GM19463 (cell line): ENCODE measurements around the gene BMP4.
"Not testable (repeated sequence)": the region's sequence is repeated elsewhere in the genome, so short reads cannot be mapped to it uniquely, and the experiment has no call there.

Source experiments
- ATAC-seq: cut with Tn5 transposase; IDR thresholded peaks from one replicate; pipeline ENCODE4 v1.9.1; 2021; ENCODE audit warnings: mild to moderate bottlenecking, moderate library complexity; ENCODE audit not compliant: unreplicated experiment

BMP4 gene

DNA sequence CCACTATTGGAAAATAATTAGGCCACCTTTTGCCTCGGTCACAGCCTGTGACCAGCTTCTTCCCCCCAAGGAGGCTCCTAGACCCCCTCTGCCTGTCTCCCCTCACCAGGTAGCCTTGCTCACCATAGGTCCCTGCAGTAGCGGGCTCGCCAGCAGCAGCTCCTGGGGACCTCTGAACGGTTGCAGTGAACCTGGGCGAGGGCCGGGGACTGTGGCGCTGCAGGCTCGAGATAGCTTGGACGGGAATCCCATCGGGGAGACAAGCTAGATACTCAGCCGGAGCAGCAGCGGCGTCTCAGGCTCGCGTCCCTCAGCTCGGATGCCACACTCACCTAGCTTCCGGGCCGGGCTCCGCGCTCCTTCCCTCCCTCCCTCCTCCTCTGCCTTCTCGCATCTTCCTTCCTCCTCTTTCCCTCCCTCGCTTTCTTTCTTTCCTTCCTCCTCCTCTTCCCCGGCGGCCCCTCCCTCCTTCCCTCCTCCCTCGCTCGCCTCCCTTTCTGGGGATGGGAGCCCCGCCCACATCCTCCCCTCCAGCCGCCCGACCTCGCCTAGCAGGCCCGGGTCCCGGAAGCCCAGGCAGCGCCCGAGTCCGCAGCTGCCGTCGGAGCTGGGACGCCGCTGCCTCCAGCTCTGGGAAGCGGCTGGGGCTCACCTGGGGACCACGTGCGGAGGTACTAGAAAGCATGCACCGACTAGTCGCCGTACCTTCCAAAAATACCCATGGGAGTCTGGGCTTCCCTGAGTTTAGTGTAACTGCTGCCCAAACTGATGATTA lies at the start of gene BMP4:
BMP4 (minus strand) TSS at position 399 of the 775 bp plus-strand sequence. CDS start 4,603 bp downstream, outside the sequence.
- peak; percentile 39 for ATAC-seq

DNA sequence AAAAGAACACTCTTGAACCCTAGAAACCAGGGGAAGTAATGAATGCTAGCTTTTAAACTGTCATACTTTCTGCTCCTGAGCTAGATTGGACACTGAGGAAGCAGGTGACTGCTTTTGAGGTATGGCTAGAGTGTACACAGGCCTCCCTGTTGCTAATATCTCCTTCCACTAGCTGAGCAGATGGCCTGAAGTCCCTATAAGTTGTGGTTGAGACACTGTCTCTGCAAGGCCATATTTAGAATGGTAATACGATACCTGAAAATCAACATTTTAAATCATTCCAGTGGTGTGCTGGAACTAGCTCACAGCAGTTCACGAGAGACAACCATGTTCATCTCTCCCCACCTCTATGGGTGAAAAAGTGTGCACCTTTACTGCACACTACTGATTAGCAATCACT lies 46.4 kb upstream of the BMP4 start:
- no peak for ATAC-seq

GRCh38 chr14:54002653-54003052 lies 46.0 kb upstream of the BMP4 start:
- ATAC-seq, result no peak

DNA sequence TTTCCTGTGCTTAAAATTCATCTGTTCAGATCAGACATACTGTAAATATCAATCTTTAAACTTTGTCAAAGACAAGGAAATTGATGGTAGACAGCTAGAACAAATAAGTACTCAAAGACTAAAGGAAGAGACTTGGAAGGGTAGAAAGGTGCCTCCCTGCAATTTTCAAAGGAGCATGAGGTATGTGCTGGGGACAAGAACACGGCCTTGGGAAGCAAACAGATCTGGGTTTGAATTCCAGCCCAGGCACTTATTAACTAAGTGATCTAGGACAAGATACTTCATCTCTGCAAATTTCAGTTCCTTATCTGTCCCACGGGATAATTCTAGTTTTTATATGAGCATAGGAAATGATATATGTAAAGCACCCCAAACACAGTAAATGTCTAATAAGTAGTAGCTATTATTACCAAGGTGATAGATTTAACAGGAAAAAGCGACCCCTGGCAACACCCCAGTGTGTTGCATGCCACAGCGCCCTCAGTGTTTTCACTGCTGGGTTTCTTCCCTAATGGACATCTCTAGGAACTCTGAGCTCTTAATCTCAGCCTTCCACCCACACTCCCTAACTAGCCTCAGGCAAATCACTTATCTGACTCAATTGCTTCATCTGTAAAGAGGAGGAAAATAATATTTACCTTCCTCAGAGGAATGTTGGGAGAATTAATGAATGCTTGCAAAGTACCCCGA lies 44.7 kb upstream of the BMP4 start:
- ATAC-seq, result no peak

GRCh38 chr14:54000341-54000811 lies 43.8 kb upstream of the BMP4 start:
- ATAC-seq, result no peak

GRCh38 chr14:53999061-53999488 lies 42.5 kb upstream of the BMP4 start:
- ATAC-seq, result no peak

GRCh38 chr14:53996041-53996440 lies 39.4 kb upstream of the BMP4 start:
- ATAC-seq, result no peak

- ATAC-seq, result no peak
Measured at GRCh38 chr14:53993920-53994607, 37.4 kb upstream of the BMP4 start.

GRCh38 chr14:53990978-53991377 lies 34.4 kb upstream of the BMP4 start:
- no peak for ATAC-seq

- ATAC-seq, result not testable (repeated sequence)
Measured at GRCh38 chr14:53986718-53987117, 30.1 kb upstream of the BMP4 start.

DNA sequence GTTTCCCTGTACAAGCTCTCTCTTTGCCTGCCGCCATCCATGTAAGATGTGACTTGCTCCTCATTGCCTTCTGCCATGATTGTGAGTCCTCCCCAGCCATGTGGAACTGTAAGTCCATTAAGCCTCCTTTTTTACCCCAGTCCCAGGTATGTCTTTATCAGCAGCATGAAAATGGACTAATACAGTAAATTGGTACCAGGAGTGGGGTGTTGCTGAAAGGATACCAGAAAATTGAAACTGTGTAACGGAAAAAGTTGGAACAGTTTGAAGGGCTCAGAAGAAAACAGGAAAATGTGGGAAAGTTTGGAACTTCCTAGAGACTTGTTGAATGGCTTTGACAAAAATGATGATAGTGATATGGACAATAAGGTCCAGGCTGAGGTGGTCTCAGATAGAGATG lies 28.3 kb upstream of the BMP4 start:
- ATAC-seq, result not testable (repeated sequence)

- no peak for ATAC-seq
Measured at GRCh38 chr14:53983112-53983511, 26.5 kb upstream of the BMP4 start.

- no peak for ATAC-seq
Measured at GRCh38 chr14:53982546-53982945, 25.9 kb upstream of the BMP4 start.

- no peak for ATAC-seq
Measured at GRCh38 chr14:53979747-53980642, 23.4 kb upstream of the BMP4 start.

GRCh38 chr14:53979113-53979681 lies 22.6 kb upstream of the BMP4 start:
- no peak for ATAC-seq

GRCh38 chr14:53978194-53978593 lies 21.6 kb upstream of the BMP4 start:
- no peak for ATAC-seq

GRCh38 chr14:53975444-53975843 lies 18.8 kb upstream of the BMP4 start:
- ATAC-seq, result no peak

DNA sequence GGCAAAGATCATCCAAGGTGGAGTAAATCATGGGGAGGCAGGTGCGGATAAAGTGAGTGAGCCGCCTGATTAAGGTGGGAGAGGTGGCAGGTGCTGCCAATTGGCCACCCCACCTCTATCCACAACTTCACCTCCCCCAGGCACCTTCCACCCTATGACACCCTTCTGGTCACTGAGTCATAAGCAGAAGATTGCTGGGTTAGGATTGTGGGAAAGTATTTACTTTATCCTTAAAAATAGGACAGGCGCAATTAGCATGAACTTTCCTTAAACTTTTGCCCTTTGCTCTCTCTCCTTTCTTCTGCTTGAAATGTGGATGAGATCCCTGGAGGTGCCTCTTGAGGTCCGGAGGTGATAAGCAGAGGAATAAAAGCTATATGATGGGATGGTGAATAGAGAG lies 14.9 kb upstream of the BMP4 start:
- no peak for ATAC-seq

GRCh38 chr14:53969326-53969725 lies 12.7 kb upstream of the BMP4 start:
- no peak for ATAC-seq

- ATAC-seq, result no peak
Measured at GRCh38 chr14:53968726-53969125, 12.1 kb upstream of the BMP4 start.
